Measurements from ENCODE around the gene ZNF48. TPM values are rescaled to one million over a fixed set of nuclear protein-coding genes. Genes with fewer than 3 reads are reported as not detected.

ZNF48 gene
- total RNA-seq, 1 experiment from 2014 or later = 57.3 TPM

DNA sequence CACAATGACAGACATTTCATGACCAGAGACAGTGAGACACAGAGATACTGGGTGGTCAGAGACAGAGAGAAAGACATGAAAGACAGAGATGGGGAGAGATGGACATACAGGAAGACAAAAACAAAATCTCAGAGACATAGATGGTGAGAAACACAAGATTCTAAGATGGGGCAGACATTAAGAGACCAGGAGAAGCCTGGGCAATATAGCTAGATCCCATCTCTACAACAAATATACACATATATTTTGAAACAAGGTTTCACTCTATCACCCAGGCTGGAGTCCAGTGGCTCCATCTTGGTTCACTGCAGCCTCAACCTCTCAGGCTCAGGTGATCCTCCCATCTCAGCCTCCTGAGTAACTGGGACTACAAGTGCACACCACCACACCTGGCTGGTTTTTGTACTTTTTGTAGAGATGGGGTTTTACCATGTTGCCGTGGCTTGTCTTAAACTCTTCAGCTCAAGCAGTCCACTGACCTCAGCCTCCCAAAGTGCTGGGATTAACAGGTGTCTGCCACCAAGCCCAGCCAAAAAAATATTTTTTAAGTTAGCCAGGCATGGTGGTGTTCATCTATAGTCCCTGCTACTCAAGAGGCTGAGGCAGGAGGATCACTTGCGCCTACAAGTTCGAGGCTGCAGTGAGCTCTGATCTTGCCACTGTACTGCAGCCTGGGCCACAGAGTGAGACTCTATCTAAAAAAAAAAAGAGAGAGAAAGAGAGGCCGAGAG lies 15.0 kb upstream of the ZNF48 start:
- Histone ChIP-seq H3K27ac (ENCODE audit: insufficient read length, low read depth, low read length) (no peak overlapping the region), H2AFZ (ENCODE audit: low read length) (no peak overlapping the region), H3K27me3 (ENCODE audit: insufficient read depth, low read length) (no peaks in the 10 kb centered on the region), H2BK12ac (ENCODE audit: insufficient read length, low read depth, low read length) (no peak overlapping the region), H3K56ac (ENCODE audit: insufficient read length, low read depth, low read length) (no peak overlapping the region), H3K14ac (ENCODE audit: insufficient read depth, low read length) (no peak overlapping the region), H3K9me3 (ENCODE audit: control insufficient read depth, low read depth, low read length) (no peaks in the 10 kb centered on the region), H3K9ac (ENCODE audit: extremely low read depth, insufficient read length, low read length) (no peak overlapping the region), H4K5ac (ENCODE audit: insufficient read length, low read depth, low read length) (no peak overlapping the region), H2AK5ac (ENCODE audit: insufficient read length, low read length) (no peak overlapping the region), H3K4me1 (ENCODE audit: insufficient read depth, low read length) (no peaks in the 10 kb centered on the region; the same call in 1 of the 2 replicates), H2BK5ac (ENCODE audit: insufficient read length, low read length) (no peak overlapping the region), H4K8ac (replicated peaks; ENCODE audit: insufficient read length, low read depth, low read length) (no peak overlapping the region), H3K4ac (ENCODE audit: low read depth, low read length) (no peak overlapping the region), H3K23ac (ENCODE audit: insufficient read length, low read depth, low read length) (no peak overlapping the region), H3K79me1 (ENCODE audit: insufficient read depth, low read depth, low read length, poor library complexity, severe bottlenecking) (no peaks in the 10 kb centered on the region), H3K23me2 (ENCODE audit: insufficient read length, low read depth, low read length, poor library complexity, severe bottlenecking) (peaks cover 13% of the 10 kb centered on the region), H3K4me2 (ENCODE audit: insufficient read depth, insufficient read length, low read length) (no peak overlapping the region), H4K91ac (ENCODE audit: insufficient read length, low read depth, low read length) (no peak overlapping the region), H3K18ac (ENCODE audit: insufficient read length, low read depth, low read length) (no peak overlapping the region), H4K20me1 (ENCODE audit: control insufficient read depth, insufficient read depth, insufficient read length) (no peaks in the 10 kb centered on the region), H3T11ph (ENCODE audit: low read length) (no peak overlapping the region), H2BK20ac (ENCODE audit: low read depth, low read length, poor library complexity, severe bottlenecking) (no peak overlapping the region), H2BK120ac (ENCODE audit: low read depth, low read length, poor library complexity, severe bottlenecking) (no peak overlapping the region), H3K79me2 (ENCODE audit: insufficient read depth, low read length) (no peaks in the 10 kb centered on the region), H2BK15ac (ENCODE audit: low read depth, low read length) (no peak overlapping the region)
- Mint-ChIP-seq H3K4me3 (peak overlapping the region; percentile 87 to 95), H3K9me3 (peaks cover 0 to 2% of the 10 kb centered on the region in 2 experiments; a peak in 2 of 5 replicates), H3K27ac (no peak overlapping the region; a peak in 1 of 7 replicates), H3K36me3 (ENCODE audit: insufficient read depth in 1 of 3, low read depth in 3 of 3) (peaks cover 2 to 4% (median 2%) of the 10 kb centered on the region in 3 experiments; a peak in 4 of 7 replicates), H3K4me1 (peaks cover 20 to 35% of the 10 kb centered on the region in 2 experiments), H3K27me3 (ENCODE audit: low read depth) (no peaks in the 10 kb centered on the region; the same call in 1 of the 2 replicates)
- no CpG with 5 or more reads among the region's 4 CpGs for WGBS (ENCODE audit: extremely low coverage, insufficient read length, low lambda C conversion rate)
- no peak for DNase-seq
- TF ChIP-seq, protein P1, sequence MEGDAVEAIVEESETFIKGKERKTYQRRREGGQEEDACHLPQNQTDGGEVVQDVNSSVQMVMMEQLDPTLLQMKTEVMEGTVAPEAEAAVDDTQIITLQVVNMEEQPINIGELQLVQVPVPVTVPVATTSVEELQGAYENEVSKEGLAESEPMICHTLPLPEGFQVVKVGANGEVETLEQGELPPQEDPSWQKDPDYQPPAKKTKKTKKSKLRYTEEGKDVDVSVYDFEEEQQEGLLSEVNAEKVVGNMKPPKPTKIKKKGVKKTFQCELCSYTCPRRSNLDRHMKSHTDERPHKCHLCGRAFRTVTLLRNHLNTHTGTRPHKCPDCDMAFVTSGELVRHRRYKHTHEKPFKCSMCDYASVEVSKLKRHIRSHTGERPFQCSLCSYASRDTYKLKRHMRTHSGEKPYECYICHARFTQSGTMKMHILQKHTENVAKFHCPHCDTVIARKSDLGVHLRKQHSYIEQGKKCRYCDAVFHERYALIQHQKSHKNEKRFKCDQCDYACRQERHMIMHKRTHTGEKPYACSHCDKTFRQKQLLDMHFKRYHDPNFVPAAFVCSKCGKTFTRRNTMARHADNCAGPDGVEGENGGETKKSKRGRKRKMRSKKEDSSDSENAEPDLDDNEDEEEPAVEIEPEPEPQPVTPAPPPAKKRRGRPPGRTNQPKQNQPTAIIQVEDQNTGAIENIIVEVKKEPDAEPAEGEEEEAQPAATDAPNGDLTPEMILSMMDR (conservative IDR thresholded peaks at IDR 0.05) = no peak
